ES-I3 (cell line): Measurements from ENCODE around the gene GTF2A1L.

Source experiments
- H3K36me3 ChIP-seq: 2 replicates; pipeline ENCODE4 v1.6.1; 2013; ENCODE audit warnings: mild to moderate bottlenecking, low read length, control low read depth, moderate library complexity; ENCODE audit not compliant: insufficient read depth
- H3K4me1 ChIP-seq: 2 replicates; pipeline ENCODE4 v1.6.1; 2013; ENCODE audit warnings: mild to moderate bottlenecking, control low read depth, low read length; ENCODE audit not compliant: insufficient read depth
- H3K9ac ChIP-seq: 2 replicates; pipeline ENCODE4 v1.6.1; 2013; ENCODE audit warnings: low read depth, mild to moderate bottlenecking, low read length, moderate library complexity
- H3K9me3 ChIP-seq: 2 replicates; pipeline ENCODE4 v1.6.1; 2013; ENCODE audit warnings: mild to moderate bottlenecking, low read length, moderate library complexity; ENCODE audit not compliant: control insufficient read depth, insufficient read depth

GTF2A1L gene

GRCh38 chr2:48633143-48633542, 15.5 kb downstream of the GTF2A1L start:
- Histone ChIP-seq H3K4me1 (no peaks in the 10 kb centered on the region), H3K9me3 (no peaks in the 10 kb centered on the region), H3K36me3 (no peaks in the 10 kb centered on the region), H3K9ac (no peak overlapping the region)

GRCh38 chr2:48635786-48636185, 18.1 kb downstream of the GTF2A1L start:
- no peaks in the 10 kb centered on the region for H3K4me1 ChIP-seq
- no peaks in the 10 kb centered on the region for H3K9me3 ChIP-seq
- no peaks in the 10 kb centered on the region for H3K36me3 ChIP-seq
- no peak overlapping the region for H3K9ac ChIP-seq

- H3K36me3 ChIP-seq = no peaks in the 10 kb centered on the region
- H3K9me3 ChIP-seq = no peaks in the 10 kb centered on the region
- H3K4me1 ChIP-seq = no peaks in the 10 kb centered on the region
- no peak overlapping the region for H3K9ac ChIP-seq
Measured at GRCh38 chr2:48638261-48638660, 20.6 kb downstream of the GTF2A1L start.

GRCh38 chr2:48651158-48651790, 33.6 kb downstream of the GTF2A1L start:
- no peak overlapping the region for H3K9ac ChIP-seq
- H3K4me1 ChIP-seq = no peaks in the 10 kb centered on the region; the same call in 1 of the 2 replicates
- no peaks in the 10 kb centered on the region for H3K9me3 ChIP-seq
- no peaks in the 10 kb centered on the region for H3K36me3 ChIP-seq

GRCh38 chr2:48668992-48669391, 51.3 kb downstream of the GTF2A1L start:
- Histone ChIP-seq H3K4me1 (no peaks in the 10 kb centered on the region), H3K9me3 (no peaks in the 10 kb centered on the region), H3K9ac (no peak overlapping the region), H3K36me3 (no peaks in the 10 kb centered on the region)

- H3K36me3 ChIP-seq = no peaks in the 10 kb centered on the region
- H3K9me3 ChIP-seq = no peaks in the 10 kb centered on the region
- H3K9ac ChIP-seq = no peak overlapping the region
Measured at GRCh38 chr2:48673581-48673980, 55.9 kb downstream of the GTF2A1L start.

GRCh38 chr2:48674933-48675332, 57.3 kb downstream of the GTF2A1L start:
- H3K4me1 ChIP-seq = peaks cover 6% of the 10 kb centered on the region; the same call in 1 of the 2 replicates
- H3K36me3 ChIP-seq = no peaks in the 10 kb centered on the region
- no peaks in the 10 kb centered on the region for H3K9me3 ChIP-seq
- no peak overlapping the region for H3K9ac ChIP-seq

More at GRCh38 chr2:48673581-48673980, 55.9 kb downstream of the GTF2A1L start:
- peaks cover 6% of the 10 kb centered on the region; the same call in 1 of the 2 replicates for H3K4me1 ChIP-seq

GRCh38 chr2:48677450-48677849, 59.8 kb downstream of the GTF2A1L start:
- Histone ChIP-seq H3K36me3 (no peaks in the 10 kb centered on the region), H3K9me3 (no peaks in the 10 kb centered on the region), H3K9ac (no peak overlapping the region)

GRCh38 chr2:48685126-48685525, 67.5 kb downstream of the GTF2A1L start:
- H3K9me3 ChIP-seq = no peaks in the 10 kb centered on the region
- no peaks in the 10 kb centered on the region for H3K36me3 ChIP-seq
- 0 out of 2 replicates have a peak, but pooled peaks cover under 1% of the 10 kb centered on the region for H3K4me1 ChIP-seq
- no peak overlapping the region for H3K9ac ChIP-seq

More at GRCh38 chr2:48677450-48677849, 59.8 kb downstream of the GTF2A1L start:
- H3K4me1 ChIP-seq = peaks cover 6% of the 10 kb centered on the region; the same call in 1 of the 2 replicates

- no peak overlapping the region for H3K9ac ChIP-seq
- H3K9me3 ChIP-seq = no peaks in the 10 kb centered on the region
- no peaks in the 10 kb centered on the region for H3K36me3 ChIP-seq
- H3K4me1 ChIP-seq = peaks cover 42% of the 10 kb centered on the region
Measured at GRCh38 chr2:48691935-48692691, 74.5 kb downstream of the GTF2A1L start.

GRCh38 chr2:48693066-48693465, 75.4 kb downstream of the GTF2A1L start:
- Histone ChIP-seq H3K9me3 (no peaks in the 10 kb centered on the region), H3K36me3 (no peaks in the 10 kb centered on the region), H3K9ac (no peak overlapping the region), H3K4me1 (peaks cover 42% of the 10 kb centered on the region)

GRCh38 chr2:48693645-48694044, 76.0 kb downstream of the GTF2A1L start:
- Histone ChIP-seq H3K4me1 (peaks cover 47% of the 10 kb centered on the region), H3K36me3 (no peaks in the 10 kb centered on the region), H3K9me3 (no peaks in the 10 kb centered on the region), H3K9ac (no peak overlapping the region)

GRCh38 chr2:48694149-48694548, 76.5 kb downstream of the GTF2A1L start:
- no peaks in the 10 kb centered on the region for H3K9me3 ChIP-seq
- no peaks in the 10 kb centered on the region for H3K36me3 ChIP-seq
- no peak overlapping the region for H3K9ac ChIP-seq
- H3K4me1 ChIP-seq = peaks cover 48% of the 10 kb centered on the region

- Histone ChIP-seq H3K4me1 (peaks cover 52% of the 10 kb centered on the region), H3K36me3 (no peaks in the 10 kb centered on the region), H3K9ac (no peak overlapping the region), H3K9me3 (no peaks in the 10 kb centered on the region)
Measured at GRCh38 chr2:48695991-48696390, 78.3 kb downstream of the GTF2A1L start.

- H3K4me1 ChIP-seq = peaks cover 52% of the 10 kb centered on the region
- no peak overlapping the region for H3K9ac ChIP-seq
- H3K9me3 ChIP-seq = no peaks in the 10 kb centered on the region
- no peaks in the 10 kb centered on the region for H3K36me3 ChIP-seq
Measured at GRCh38 chr2:48696881-48697280, 79.2 kb downstream of the GTF2A1L start.
